ENCODE measurements around the gene BAHD1.

Gene BAHD1

GRCh38 chr15:40421246-40422157, 19.3 kb upstream of the BAHD1 start:
- H3K4me3 ChIP-seq (ENCODE audit: low read length): peak overlapping the region; percentile 21; the same call in 1 of the 2 replicates
- peak; percentile 54 for DNase-seq (ENCODE audit: low read depth, low spot score)

- no peak overlapping the region for H3K4me3 ChIP-seq (ENCODE audit: low read length)
- no peak for DNase-seq (ENCODE audit: low read depth, low spot score)
Observed at GRCh38 chr15:40424483-40425115, 16.2 kb upstream of the BAHD1 start.

GRCh38 chr15:40425681-40426080, 15.1 kb upstream of the BAHD1 start:
- DNase-seq (ENCODE audit: low read depth, low spot score): no peak
- H3K4me3 ChIP-seq (ENCODE audit: low read length): no peak overlapping the region

GRCh38 chr15:40427188-40427587, 13.6 kb upstream of the BAHD1 start:
- H3K4me3 ChIP-seq (ENCODE audit: low read length): no peak overlapping the region
- DNase-seq (ENCODE audit: low read depth, low spot score): no peak

GRCh38 chr15:40428185-40428584, 12.6 kb upstream of the BAHD1 start:
- DNase-seq (ENCODE audit: low read depth, low spot score): no peak
- no peak overlapping the region for H3K4me3 ChIP-seq (ENCODE audit: low read length)

- no peak for DNase-seq (ENCODE audit: low read depth, low spot score)
Observed at GRCh38 chr15:40429068-40429710, 11.6 kb upstream of the BAHD1 start.

GRCh38 chr15:40430271-40430805, 10.4 kb upstream of the BAHD1 start:
- no peak for DNase-seq (ENCODE audit: low read depth, low spot score)
- H3K4me3 ChIP-seq (ENCODE audit: low read length): no peak overlapping the region

More at GRCh38 chr15:40429068-40429710, 11.6 kb upstream of the BAHD1 start:
- no peak overlapping the region for H3K4me3 ChIP-seq (ENCODE audit: low read length)

- DNase-seq (ENCODE audit: low read depth, low spot score): no peak
- H3K4me3 ChIP-seq (ENCODE audit: low read length): no peak overlapping the region
Observed at GRCh38 chr15:40435023-40435709, 5.6 kb upstream of the BAHD1 start.

- H3K4me3 ChIP-seq (ENCODE audit: low read length): no peak overlapping the region
- no peak for DNase-seq (ENCODE audit: low read depth, low spot score)
Observed at GRCh38 chr15:40435710-40436089, 5.1 kb upstream of the BAHD1 start.

GRCh38 chr15:40436116-40436891, 4.4 kb upstream of the BAHD1 start:
- DNase-seq (ENCODE audit: low read depth, low spot score): no peak

GRCh38 chr15:40436892-40437751, 3.6 kb upstream of the BAHD1 start:
- no peak overlapping the region for H3K4me3 ChIP-seq (ENCODE audit: low read length)
- no peak for DNase-seq (ENCODE audit: low read depth, low spot score)

More at GRCh38 chr15:40436116-40436891, 4.4 kb upstream of the BAHD1 start:
- H3K4me3 ChIP-seq (ENCODE audit: low read length): peak overlapping the region; percentile 7; the same call in 1 of the 2 replicates

- no peak for DNase-seq (ENCODE audit: low read depth, low spot score)
- no peak overlapping the region for H3K4me3 ChIP-seq (ENCODE audit: low read length)
Observed at GRCh38 chr15:40437752-40438687, 2.7 kb upstream of the BAHD1 start.

GRCh38 chr15:40438712-40439111, 2.0 kb upstream of the BAHD1 start:
- H3K4me3 ChIP-seq (ENCODE audit: low read length): no peak overlapping the region

GRCh38 chr15:40439461-40439959, 1.2 kb upstream of the BAHD1 start:
- no peak for DNase-seq (ENCODE audit: low read depth, low spot score)
- H3K4me3 ChIP-seq (ENCODE audit: low read length): peak overlapping the region; percentile 60

More at GRCh38 chr15:40438712-40439111, 2.0 kb upstream of the BAHD1 start:
- DNase-seq (ENCODE audit: low read depth, low spot score): no peak

GRCh38 chr15:40439960-40440742, 602 bp upstream of the BAHD1 start:
- no peak for DNase-seq (ENCODE audit: low read depth, low spot score)
- H3K4me3 ChIP-seq (ENCODE audit: low read length): peak overlapping the region; percentile 60
